IMR-90 (cell line): Measurements from ENCODE around the gene MTUS2. TPM values are rescaled to one million over a fixed set of nuclear protein-coding genes. Genes with fewer than 3 reads are reported as not detected.

ENCODE experiments used
- ATAC-seq: fragments of 200-7000 bp; cut with Tn5 transposase; 2 replicates; pipeline ENCODE4 v1.9.1; 2020; ENCODE audit warnings: low read depth, mild to moderate bottlenecking, moderate library complexity
- BruUV-seq: library from RNA; stranded (reverse); fragments of 400-500 nt; replicated peaks from 2 replicates; lab custom pipeline; 2021; lab: Mats Ljungman, UMichigan
- CTCF ChIA-PET: fragments of 300-600 bp; formaldehyde crosslinking; extraction: SDS; loops from one replicate; lab custom pipeline; 2021; ENCODE audit warnings: antibody characterized with exemption; lab: Yijun Ruan, JAX
- POLR2A ChIA-PET: fragments of 300-600 bp; sonication (Branson Sonifier 250); formaldehyde crosslinking; loops from one replicate; lab custom pipeline; 2022; ENCODE audit warnings: antibody characterized with exemption; ENCODE audit not compliant: unreplicated experiment; lab: Charles Lee
- DNase-seq: peaks from one replicate; pipeline ENCODE4 v3.0.0; 2013
- H2AFZ ChIP-seq: replicated peaks from 2 replicates; pipeline ENCODE3; 2013; ENCODE audit warnings: low read length, mild to moderate bottlenecking; ENCODE audit not compliant: poor library complexity
- H2AK5ac ChIP-seq: 2 replicates; pipeline ENCODE4 v1.6.1; 2013; ENCODE audit warnings: low read depth, low read length, inconsistent platforms
- H2AK9ac ChIP-seq: replicated peaks from 2 replicates; pipeline ENCODE3; 2013; ENCODE audit warnings: mild to moderate bottlenecking, low read depth, low read length, moderate library complexity; ENCODE audit not compliant: poor library complexity
- H2BK120ac ChIP-seq: 2 replicates; pipeline ENCODE4 v1.6.1; 2013; ENCODE audit warnings: low read depth, low read length, inconsistent platforms
- H2BK15ac ChIP-seq: 3 replicates; pipeline ENCODE4 v1.6.1; 2013; ENCODE audit warnings: low read depth, low read length, inconsistent platforms
- H2BK20ac ChIP-seq: 2 replicates; pipeline ENCODE4 v1.6.1; 2013; ENCODE audit warnings: low read depth, mild to moderate bottlenecking, inconsistent platforms, low read length, moderate library complexity
- H2BK5ac ChIP-seq: 2 replicates; pipeline ENCODE4 v1.6.1; 2013; ENCODE audit warnings: mild to moderate bottlenecking, low read depth, low read length, inconsistent platforms; ENCODE audit not compliant: poor library complexity, severe bottlenecking
- H3K14ac ChIP-seq: replicated peaks from 2 replicates; pipeline ENCODE4 v1.6.1; 2013; ENCODE audit warnings: low read depth, low read length, inconsistent platforms
- H3K18ac ChIP-seq: 2 replicates; pipeline ENCODE4 v1.6.1; 2013; ENCODE audit warnings: low read depth, low read length, control low read depth
- H3K23ac ChIP-seq: 2 replicates; pipeline ENCODE4 v1.6.1; 2013; ENCODE audit warnings: low read depth, low read length, inconsistent platforms
- H3K27ac ChIP-seq: 2 replicates; pipeline ENCODE4 v1.5.1; 2013; ENCODE audit warnings: mild to moderate bottlenecking, control low read depth, low read length; ENCODE audit not compliant: insufficient read depth
- H3K27me3 ChIP-seq: 2 replicates; pipeline ENCODE4 v1.6.1; 2013; ENCODE audit warnings: low read length; ENCODE audit not compliant: control insufficient read depth, insufficient read depth
- H3K36me3 ChIP-seq: 2 replicates; pipeline ENCODE4 v1.6.1; 2013; ENCODE audit warnings: low read length, mixed read lengths; ENCODE audit not compliant: control insufficient read depth, insufficient read depth
- H3K4ac ChIP-seq: 2 replicates; pipeline ENCODE4 v1.6.1; 2013; ENCODE audit warnings: low read depth, low read length, inconsistent platforms
- H3K4me1 ChIP-seq: 2 replicates; pipeline ENCODE4 v1.6.1; 2013; ENCODE audit warnings: low read length, mixed read lengths; ENCODE audit not compliant: control insufficient read depth, insufficient read depth
- H3K4me2 ChIP-seq: 2 replicates; pipeline ENCODE4 v1.6.1; 2013; ENCODE audit warnings: low read depth, mild to moderate bottlenecking, control low read depth, low read length, moderate library complexity
- H3K4me3 ChIP-seq: 2 replicates; pipeline ENCODE4 v1.5.1; 2013; ENCODE audit warnings: low read depth, mild to moderate bottlenecking, control low read depth, low read length, moderate library complexity; ENCODE audit not compliant: insufficient read depth
- H3K56ac ChIP-seq: 2 replicates; pipeline ENCODE4 v1.6.1; 2013; ENCODE audit warnings: low read length, inconsistent platforms; ENCODE audit not compliant: insufficient read depth; ENCODE audit errors: extremely low read depth
- H3K79me1 ChIP-seq, 2 experiments: 2 replicates each; pipeline ENCODE4 v1.6.1; 2013; ENCODE audit warnings: low read length in 2 of 2, inconsistent platforms in 1 of 2, low read depth in 1 of 2
- H3K9ac ChIP-seq: 2 replicates; pipeline ENCODE4 v1.6.1; 2013; ENCODE audit warnings: low read depth, low read length, control low read depth
- H3K9me1 ChIP-seq: 2 replicates; pipeline ENCODE4 v1.6.1; 2013; ENCODE audit warnings: low read length, inconsistent platforms; ENCODE audit not compliant: insufficient read depth
- H3K9me3 ChIP-seq: 2 replicates; pipeline ENCODE4 v1.6.1; 2013; ENCODE audit warnings: low read length; ENCODE audit not compliant: control insufficient read depth, insufficient read depth
- H4K20me1 ChIP-seq: 2 replicates; pipeline ENCODE4 v1.6.1; 2013; ENCODE audit warnings: low read length, inconsistent platforms; ENCODE audit not compliant: insufficient read depth
- H4K5ac ChIP-seq: 2 replicates; pipeline ENCODE4 v1.6.1; 2013; ENCODE audit warnings: mild to moderate bottlenecking, low read depth, low read length, control low read depth
- H4K8ac ChIP-seq, 2 experiments: 2 replicates each; pipeline ENCODE4 v1.6.1; 2013; ENCODE audit warnings: low read depth in 2 of 2, low read length in 2 of 2, control low read depth in 1 of 2, inconsistent platforms in 1 of 2
- H4K91ac ChIP-seq: 2 replicates; pipeline ENCODE4 v1.6.1; 2013; ENCODE audit warnings: low read depth, low read length, inconsistent platforms; ENCODE audit not compliant: insufficient read depth
- BHLHE40 ChIP-seq: fragments of 150-350 bp; IDR thresholded peaks from 2 replicates; pipeline ENCODE4 v1.6.1; 2016; ENCODE audit warnings: mild to moderate bottlenecking, low read depth, low read length
- CEBPB ChIP-seq: IDR thresholded peaks from 2 replicates; pipeline ENCODE4 v1.6.1; 2012; ENCODE audit warnings: low read depth, low read length, improper control_type of control experiment
- CHD1 ChIP-seq: IDR thresholded peaks from 2 replicates; pipeline ENCODE4 v1.6.1; 2012; ENCODE audit warnings: low read depth, low read length, improper control_type of control experiment
- CTCF ChIP-seq: conservative IDR thresholded peaks from 2 replicates; pipeline ENCODE4 v1.5.1; 2012; ENCODE audit warnings: mild to moderate bottlenecking, low read depth, low read length, improper control_type of control experiment
- ELK1 ChIP-seq: fragments of 150-350 bp; IDR thresholded peaks from 2 replicates; pipeline ENCODE4 v1.6.1; 2016; ENCODE audit warnings: low read depth, mild to moderate bottlenecking, low read length, moderate library complexity, borderline replicate concordance
- FOS ChIP-seq: fragments of 150-350 bp; IDR thresholded peaks from 2 replicates; pipeline ENCODE4 v1.6.1; 2016; ENCODE audit warnings: low read depth, low read length
- MAFK ChIP-seq: IDR thresholded peaks from 2 replicates; pipeline ENCODE4 v1.6.1; 2012; ENCODE audit warnings: low read depth, low read length, improper control_type of control experiment
- MAZ ChIP-seq: IDR thresholded peaks from 2 replicates; pipeline ENCODE4 v1.6.1; 2012; ENCODE audit warnings: low read depth, mild to moderate bottlenecking, low read length, improper control_type of control experiment, moderate library complexity, borderline replicate concordance
- MXI1 ChIP-seq: IDR thresholded peaks from 2 replicates; pipeline ENCODE4 v1.6.1; 2012; ENCODE audit warnings: low read depth, mild to moderate bottlenecking, low read length, moderate library complexity, borderline replicate concordance
- NFE2L2 ChIP-seq: fragments of 150-350 bp; IDR thresholded peaks from 2 replicates; pipeline ENCODE4 v1.6.1; 2016; ENCODE audit warnings: low read depth, mild to moderate bottlenecking, low read length
- POLR2A ChIP-seq: IDR thresholded peaks from 2 replicates; pipeline ENCODE4 v1.6.1; 2012; ENCODE audit warnings: mild to moderate bottlenecking, low read depth, low read length
- RAD21 ChIP-seq: IDR thresholded peaks from 2 replicates; pipeline ENCODE4 v1.6.1; 2012; ENCODE audit warnings: low read length, improper control_type of control experiment
- RCOR1 ChIP-seq: IDR thresholded peaks from 2 replicates; pipeline ENCODE4 v1.6.1; 2012; ENCODE audit warnings: mild to moderate bottlenecking, low read length, improper control_type of control experiment; ENCODE audit not compliant: insufficient replicate concordance
- RFX5 ChIP-seq: IDR thresholded peaks from 2 replicates; pipeline ENCODE4 v1.8.0; 2012; ENCODE audit warnings: low read depth, mild to moderate bottlenecking, low read length, moderate library complexity
- SMC3 ChIP-seq: fragments of 150-350 bp; IDR thresholded peaks from 2 replicates; pipeline ENCODE4 v1.6.1; 2016; ENCODE audit warnings: low read depth, mild to moderate bottlenecking, antibody characterized with exemption, low read length, moderate library complexity
- USF2 ChIP-seq: fragments of 150-350 bp; IDR thresholded peaks from 2 replicates; pipeline ENCODE4 v1.6.1; 2017; ENCODE audit warnings: mild to moderate bottlenecking, antibody characterized with exemption, low read length, low read depth
- WGBS, 2 experiments: methylation state at CpG; one replicate each; pipeline versions ENCODE4 v1.1.5 to v1.1.7; 2013; ENCODE audit warnings: missing lambda C conversion rate in 2 of 2; ENCODE audit not compliant: insufficient read length in 1 of 2; ENCODE audit errors: extremely low coverage in 2 of 2; 5-methylcytosine and 5-hydroxymethylcytosine counted together
- dilution Hi-C: fragments of 300-500 bp; cut with HindIII; formaldehyde crosslinking; loops from one replicate; pipeline ENCODE4 v1.14.3; 2018; ENCODE audit warnings: low sequenced_read_pairs; ENCODE audit not compliant: unreplicated experiment
- in situ Hi-C: fragments of 300-500 bp; cut with MboI; formaldehyde crosslinking; loops from 3 replicates; pipeline ENCODE4 v1.14.3; 2019; ENCODE audit warnings: low sequenced_read_pairs, inconsistent platforms, mixed read lengths
- intact Hi-C: fragments of 100-400 bp; cut with micrococcal nuclease; formaldehyde crosslinking; loops from 2 replicates; pipeline ENCODE4 v1.10.0; 2022
- polyA plus RNA-seq, 3 experiments: library from polyadenylated mRNA; depleted of rRNA; stranded (reverse); fragments of >200 nt; gene quantifications; 2 replicates each; pipeline ENCODE4 v1.2.3, GENCODE V29; 2012; ENCODE audit warnings: low replicate concordance in 1 of 3
- total RNA-seq: library from RNA; depleted of rRNA; stranded (reverse); fragments of >200 nt; gene quantifications from 2 replicates; pipeline ENCODE4 v1.2.3, GENCODE V29; 2012

The MTUS2 gene
- total and polyA plus RNA-seq, 2 of the 4 experiments (the other 2 are of a cell fraction): under 0.01 to 0.02 TPM

- dilution Hi-C loops: no loop called here
- no peak for TF ChIP-seq CHD1
- no peak for TF ChIP-seq CTCF
- TF ChIP-seq SMC3: no peak
- no peak for TF ChIP-seq RFX5
- no peak for TF ChIP-seq FOS
- no peak for TF ChIP-seq BHLHE40
- no peak for TF ChIP-seq POLR2A
- no peak for TF ChIP-seq NFE2L2
- no peak for TF ChIP-seq RAD21
- no peak for TF ChIP-seq RCOR1
- no peak for TF ChIP-seq MXI1
- no peak for TF ChIP-seq CEBPB
- TF ChIP-seq USF2: no peak
- no peak for TF ChIP-seq MAFK
- no peak for TF ChIP-seq ELK1
- no peak for TF ChIP-seq MAZ
- ATAC-seq (no peak), DNase-seq (no peak)
- Histone ChIP-seq H4K20me1 (no peaks in the 10 kb centered on the region), H2BK15ac (no peak overlapping the region), H4K8ac (no peak overlapping the region), H3K9me3 (peaks cover 20% of the 10 kb centered on the region), H3K27ac (no peak overlapping the region), H3K56ac (no peak overlapping the region), H3K9me1 (no peaks in the 10 kb centered on the region), H3K36me3 (no peaks in the 10 kb centered on the region), H4K91ac (no peak overlapping the region), H3K4me3 (no peak overlapping the region), H3K4me2 (no peak overlapping the region), H2AFZ (no peak overlapping the region), H3K79me1 (no peaks in the 10 kb centered on the region), H2BK5ac (no peak overlapping the region), H3K4me1 (no peaks in the 10 kb centered on the region), H3K23ac (no peak overlapping the region), H2AK5ac (no peak overlapping the region), H3K27me3 (no peaks in the 10 kb centered on the region), H2BK120ac (no peak overlapping the region), H3K4ac (no peak overlapping the region), H4K5ac (no peak overlapping the region), H3K18ac (no peak overlapping the region), H3K9ac (no peak overlapping the region), H2AK9ac (no peak overlapping the region), H3K14ac (no peak overlapping the region), H2BK20ac (no peak overlapping the region)
- intact Hi-C loops: no loop called here
- ChIA-PET POLR2A (interaction anchor here (0.6 kb wide), 1 partner anchor 79 kb away, joined by 3 read pairs; no protein-coding TSS in a partner anchor), CTCF (no interaction called here)
- in situ Hi-C loops: no loop called here
- BruUV-seq: no TSS peak
- no CpG with 5 or more reads among the region's 1 CpG for WGBS, 2 experiments
These were observed 164.7 kb downstream of the MTUS2 start for GRCh38 chr13:28984825-28985224.
